Thyroid gland (tissue), 4 donors: Measurements from ENCODE around the gene TNFRSF21.

Experiments
- CTCF ChIP-seq, 6 experiments: fragments of 200-600 bp in 3 of 6; fragments of 450-650 bp in 3 of 6; sonication (generic) in 3 of 6; IDR thresholded peaks; one replicate each; pipeline ENCODE4 v1.5.1; 2016 to 2019; ENCODE audit warnings: antibody characterized with exemption in 6 of 6, mild to moderate bottlenecking in 2 of 6, inconsistent platforms in 1 of 6, moderate library complexity in 1 of 6
- POLR2A ChIP-seq, 2 donors: fragments of 450-650 bp; IDR thresholded peaks; one replicate each; pipeline ENCODE4 v1.6.1; 2017; ENCODE audit warnings: antibody characterized with exemption in 2 of 2, mild to moderate bottlenecking in 2 of 2, moderate library complexity in 1 of 2

GRCh38 chr6:47275640-47276039, 34.1 kb downstream of the TNFRSF21 start:
- TF ChIP-seq CTCF (IDR thresholded peaks at IDR 0.05) = no peak
- TF ChIP-seq POLR2A (IDR thresholded peaks at IDR 0.05) = no peak
